HG02571 (cell line): ENCODE data around the gene UBAC2.
"Not testable (repeated sequence)": the region's sequence is repeated elsewhere in the genome, so short reads cannot be mapped to it uniquely, and the experiment has no call there.

ENCODE experiments used
- ATAC-seq: cut with Tn5 transposase; IDR thresholded peaks from one replicate; pipeline ENCODE4 v1.9.1; 2021; ENCODE audit warnings: mild to moderate bottlenecking, moderate library complexity; ENCODE audit not compliant: unreplicated experiment

The UBAC2 gene

GRCh38 chr13:99385940-99386339, 185.3 kb downstream of the UBAC2 start:
- no peak for ATAC-seq

DNA sequence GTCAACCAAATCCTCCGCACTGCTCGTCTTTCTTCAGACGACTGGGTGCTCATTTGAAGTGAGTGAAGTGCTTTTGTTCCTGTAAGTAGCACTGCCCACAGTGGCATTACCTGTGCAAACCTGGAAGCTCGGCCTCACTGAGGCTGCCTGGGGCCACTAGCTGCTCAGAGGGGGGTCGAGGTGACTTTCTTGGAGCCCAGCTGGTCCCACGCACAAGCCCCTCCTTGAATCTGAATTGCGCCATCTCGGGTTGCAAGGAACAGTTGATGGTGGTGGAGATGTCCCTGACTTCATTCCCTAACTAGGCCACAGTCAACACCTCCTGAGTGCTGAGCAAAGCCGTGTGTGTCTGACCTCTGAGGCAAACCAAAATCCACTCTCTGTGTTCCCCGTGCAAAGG, 185.8 kb downstream of the UBAC2 start:
- no peak for ATAC-seq

- ATAC-seq, result no peak
Measured at GRCh38 chr13:99386911-99387788, 186.5 kb downstream of the UBAC2 start.

DNA sequence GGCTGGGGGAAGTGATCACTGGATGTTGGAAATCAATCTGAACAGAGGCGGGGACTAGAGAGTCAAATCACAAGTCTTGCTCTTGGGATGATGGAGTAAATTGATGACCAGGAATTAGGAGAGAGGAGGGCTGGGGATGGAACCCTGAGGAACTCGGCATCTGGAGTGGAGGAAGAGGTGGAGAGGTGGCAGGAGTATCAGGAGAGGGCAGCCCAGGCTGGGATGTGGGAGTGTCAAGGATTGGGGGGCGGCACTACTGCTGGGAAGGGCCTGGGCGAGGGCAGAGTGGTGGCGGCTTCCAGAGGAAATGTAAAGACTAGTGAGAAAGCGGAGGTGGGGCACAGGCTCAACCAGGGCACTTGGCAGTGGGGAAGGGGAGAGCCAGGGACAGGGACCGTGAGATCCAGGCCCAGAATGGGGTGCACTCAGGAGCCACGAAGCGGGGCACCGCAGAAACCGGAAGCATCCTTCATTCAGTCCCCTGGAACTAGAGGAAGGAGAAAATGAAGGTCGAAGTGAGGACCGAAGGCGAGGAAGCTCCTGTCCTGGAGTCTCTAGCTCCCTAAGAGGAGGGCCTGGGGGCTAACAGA, 187.8 kb downstream of the UBAC2 start:
- ATAC-seq, result no peak

GRCh38 chr13:99389094-99389493, 188.4 kb downstream of the UBAC2 start:
- ATAC-seq, result not testable (repeated sequence)

DNA sequence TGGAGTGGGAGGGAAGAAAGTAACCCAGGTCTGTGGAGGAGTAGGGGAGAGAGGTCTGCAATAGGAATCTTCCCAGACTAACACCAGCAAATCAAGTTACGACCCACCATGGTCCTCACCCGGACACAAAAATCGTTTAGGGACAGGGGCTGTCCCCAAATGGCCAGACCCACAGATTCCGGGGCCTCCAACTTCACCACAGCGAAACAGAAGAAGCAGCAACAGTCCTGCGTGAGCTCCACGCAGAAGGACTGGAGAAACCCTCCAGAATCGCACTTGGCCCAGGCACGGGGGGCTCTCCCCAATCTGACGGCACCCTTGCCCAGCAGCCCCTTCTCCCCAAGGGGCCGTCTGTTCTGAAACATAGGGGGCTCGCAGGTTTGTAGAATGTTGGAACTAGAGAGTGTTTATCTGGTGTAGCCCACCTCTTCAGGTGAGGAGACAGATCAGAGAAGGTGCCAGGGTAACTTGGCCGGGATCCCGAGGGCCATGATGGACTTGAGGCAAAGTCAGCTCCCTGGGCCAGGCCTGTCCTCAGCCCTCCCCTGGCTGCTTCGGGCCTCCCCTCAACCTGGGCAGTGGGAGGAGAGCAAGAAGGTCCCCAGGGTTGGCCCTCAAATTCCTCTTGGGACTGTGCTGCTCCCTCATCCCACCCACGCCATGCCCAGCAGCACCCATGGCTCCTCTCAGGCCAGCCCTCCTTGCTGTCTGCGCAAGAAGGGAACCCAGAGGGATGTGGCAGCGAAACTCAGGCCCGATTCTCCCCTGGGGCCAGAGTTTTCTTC, 189.1 kb downstream of the UBAC2 start:
- no peak for ATAC-seq

- ATAC-seq, result no peak
Measured at GRCh38 chr13:99390601-99391000, 189.9 kb downstream of the UBAC2 start.

- ATAC-seq, result no peak
Measured at GRCh38 chr13:99391781-99392469, 191.3 kb downstream of the UBAC2 start.

DNA sequence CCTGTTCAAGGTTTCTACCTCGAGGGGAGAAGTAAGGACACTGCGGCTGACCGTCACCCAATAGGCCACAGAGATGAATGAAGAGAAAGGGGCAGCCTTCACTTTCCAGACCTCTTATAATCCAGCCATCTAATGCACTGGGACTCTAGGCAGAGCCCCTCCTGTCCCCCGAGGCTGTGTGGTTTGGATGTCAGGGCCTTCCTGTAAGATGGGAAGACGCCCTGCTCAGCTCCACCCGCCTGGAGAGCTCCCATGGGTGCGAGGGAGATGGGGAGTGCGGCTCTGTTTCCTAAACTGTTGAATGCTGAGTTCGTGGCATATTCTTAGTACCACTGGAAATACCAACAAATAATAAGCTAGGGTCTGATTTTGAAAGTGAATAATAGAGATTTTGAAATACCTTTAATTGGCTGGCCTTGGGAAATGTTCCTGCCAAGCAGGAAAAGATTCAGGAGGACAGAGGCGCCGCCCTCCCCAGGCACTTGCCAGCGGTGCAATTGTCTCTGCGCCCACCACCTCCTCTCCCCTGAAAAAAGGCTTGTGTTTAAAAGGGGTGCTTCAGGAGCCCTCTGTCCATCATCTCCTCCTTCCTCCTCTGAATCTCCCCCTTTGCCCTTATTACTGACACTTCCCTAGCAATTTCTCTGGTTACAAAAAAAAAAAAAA, 191.9 kb downstream of the UBAC2 start:
- no peak for ATAC-seq

DNA sequence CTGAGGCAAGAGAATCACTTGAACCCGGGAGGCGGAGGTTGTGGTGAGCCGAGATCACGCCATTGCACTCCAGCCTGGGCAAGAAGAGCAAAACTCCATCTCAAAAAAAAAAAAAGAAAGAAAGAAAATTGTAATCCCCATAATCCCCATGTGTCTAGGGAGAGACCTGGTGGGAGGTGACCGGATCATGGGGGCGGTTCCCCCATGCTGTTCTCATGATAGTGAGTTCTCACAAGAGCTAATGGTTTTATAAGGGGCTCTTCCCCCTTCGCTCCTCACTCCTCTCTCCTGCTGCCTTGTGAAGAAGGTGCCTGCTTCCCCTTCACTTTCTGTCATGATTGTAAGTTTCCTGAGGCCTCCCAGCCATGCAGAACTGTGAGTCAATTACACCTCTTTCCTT, 192.7 kb downstream of the UBAC2 start:
- not testable (repeated sequence) for ATAC-seq

GRCh38 chr13:99393791-99394735, 193.4 kb downstream of the UBAC2 start:
- no peak for ATAC-seq

DNA sequence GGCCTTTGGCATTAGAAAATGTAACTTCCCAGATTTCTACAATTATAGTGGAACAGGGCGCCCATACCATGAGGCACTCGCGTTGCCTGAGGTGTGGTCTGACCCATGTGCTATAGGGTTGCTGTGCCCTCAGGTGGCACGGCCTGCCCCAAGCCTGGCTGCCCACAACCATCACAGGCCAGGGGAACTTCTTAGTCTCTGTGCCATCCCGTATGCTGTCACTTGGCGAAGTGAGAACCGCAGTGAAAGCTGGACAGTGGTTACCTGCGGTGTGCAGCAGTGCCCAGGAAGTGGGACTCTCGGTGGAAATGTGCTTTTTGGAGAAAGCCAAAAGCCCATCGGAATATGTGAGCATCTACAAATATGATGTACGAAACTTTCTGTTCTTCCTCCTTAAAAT, 194.8 kb downstream of the UBAC2 start:
- ATAC-seq, result no peak

- no peak for ATAC-seq
Measured at GRCh38 chr13:99396446-99396845, 195.8 kb downstream of the UBAC2 start.

GRCh38 chr13:99398071-99398470, 197.4 kb downstream of the UBAC2 start:
- ATAC-seq, result no peak

DNA sequence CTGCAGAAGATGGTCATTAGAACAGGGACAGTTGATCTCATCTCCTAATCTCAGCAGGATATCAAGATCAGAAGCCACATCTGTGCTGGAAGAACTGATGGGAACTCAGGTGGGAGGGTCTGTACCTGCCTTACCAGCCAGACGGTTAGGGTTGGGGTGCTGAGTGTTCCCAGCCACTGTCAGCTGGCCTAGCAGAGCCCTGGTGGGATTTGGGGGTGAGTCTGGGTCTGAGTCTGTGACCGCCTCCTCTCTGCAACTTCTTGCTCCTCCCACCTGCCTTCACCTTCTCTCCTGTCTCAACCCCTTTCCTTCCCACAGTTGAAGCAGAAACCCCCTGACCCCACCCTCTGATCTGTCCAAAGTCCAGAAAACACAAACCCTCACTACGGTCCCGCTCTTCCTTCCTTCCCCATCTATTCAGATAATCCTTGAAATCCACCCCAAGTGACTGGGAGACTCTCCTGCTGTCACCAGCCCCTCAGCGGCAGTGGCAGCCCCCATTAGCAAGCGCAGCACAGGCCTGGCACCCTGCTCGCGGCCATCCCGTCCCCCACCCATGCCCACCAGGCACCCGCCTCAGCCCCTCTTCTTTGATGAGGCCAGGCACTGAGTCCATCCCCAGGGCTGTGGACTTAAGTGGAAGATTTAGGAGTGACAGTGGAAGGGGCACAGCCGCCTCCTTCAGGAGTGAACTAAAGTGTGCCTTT, 198.4 kb downstream of the UBAC2 start:
- no peak for ATAC-seq

GRCh38 chr13:99399623-99399974, 198.9 kb downstream of the UBAC2 start:
- ATAC-seq, result no peak

DNA sequence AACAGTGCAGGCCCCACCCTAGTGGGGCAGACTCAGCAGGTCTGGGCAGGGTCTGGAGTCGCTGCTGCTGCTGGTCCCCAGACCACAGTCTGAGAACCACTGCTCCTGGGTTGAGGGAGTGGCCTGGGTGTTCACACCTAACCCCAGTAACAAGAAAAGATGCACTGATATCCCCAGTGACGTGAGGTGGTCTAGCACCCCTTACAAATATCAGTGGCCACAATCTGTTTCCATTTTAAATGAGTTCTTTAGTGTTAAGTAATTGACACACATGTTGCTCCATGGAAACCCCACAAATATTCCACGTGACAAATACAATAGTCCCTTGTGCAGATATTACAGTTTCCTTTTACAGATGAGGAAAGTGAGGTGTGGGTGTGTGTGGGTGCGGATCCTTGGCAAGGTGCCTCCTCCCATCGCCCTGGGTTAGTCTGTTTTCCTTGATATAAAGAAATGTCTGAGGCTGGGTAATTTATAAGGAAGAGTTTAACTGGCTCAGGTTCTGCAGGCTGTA, 202.9 kb downstream of the UBAC2 start:
- ATAC-seq, result no peak

GRCh38 chr13:99404005-99404755, 203.5 kb downstream of the UBAC2 start:
- ATAC-seq, result no peak
